Gastroesophageal sphincter (tissue), 4 donors: Measurements from ENCODE around the gene TRIOBP. TPM values are rescaled to one million over a fixed set of nuclear protein-coding genes. Genes with fewer than 3 reads are reported as not detected.

Experiments
- ATAC-seq: fragments of 150-250 bp; one replicate; pipeline ENCODE4 v1.9.1; 2016; ENCODE audit warnings: mild to moderate bottlenecking, moderate library complexity
- H3K27ac ChIP-seq, 4 donors: fragments of 200-600 bp; sonication (generic) in 3 of 4; 1 replicate in 3 of 4; 2 replicates in 1 of 4; pipeline ENCODE4 v1.5.1; 2016 to 2019
- H3K27me3 ChIP-seq: fragments of 200-600 bp; sonication (generic); one replicate; pipeline ENCODE4 v1.5.1; 2019
- H3K36me3 ChIP-seq, 2 donors: fragments of 200-600 bp; sonication (generic); one replicate each; pipeline ENCODE4 v1.5.1; 2019; ENCODE audit warnings: control low read depth in 1 of 2
- H3K4me1 ChIP-seq, 3 donors: fragments of 200-600 bp; sonication (generic); 1 replicate in 2 of 3; 2 replicates in 1 of 3; pipeline ENCODE4 v1.5.1; 2016 to 2019; ENCODE audit warnings: control low read depth in 2 of 3
- H3K4me3 ChIP-seq, 2 donors: fragments of 200-600 bp; sonication (generic); one replicate each; pipeline ENCODE4 v1.5.1; 2019; ENCODE audit warnings: mild to moderate bottlenecking in 1 of 2, moderate library complexity in 1 of 2
- H3K9me3 ChIP-seq, 3 donors: fragments of 200-600 bp; sonication (generic); one replicate each; pipeline ENCODE4 v1.5.1; 2017 to 2019; ENCODE audit warnings: control low read depth in 2 of 3
- CTCF ChIP-seq, 4 experiments: fragments of 200-600 bp in 2 of 4; fragments of 450-650 bp in 2 of 4; sonication (generic) in 1 of 4; IDR thresholded peaks; one replicate each; pipeline ENCODE4 v1.5.1; 2017 to 2019; ENCODE audit warnings: antibody characterized with exemption in 4 of 4, mild to moderate bottlenecking in 2 of 4, moderate library complexity in 2 of 4
- EP300 ChIP-seq: sonication (generic); formaldehyde crosslinking; IDR thresholded peaks from one replicate; pipeline ENCODE4 v1.6.1; 2017; ENCODE audit warnings: antibody characterized with exemption, mild to moderate bottlenecking
- POLR2A ChIP-seq, 2 donors: fragments of 450-650 bp; IDR thresholded peaks; one replicate each; pipeline ENCODE4 v1.6.1; 2017; ENCODE audit warnings: antibody characterized with exemption in 2 of 2, mild to moderate bottlenecking in 2 of 2, moderate library complexity in 1 of 2
- POLR2AphosphoS5 ChIP-seq: sonication (generic); formaldehyde crosslinking; IDR thresholded peaks from one replicate; pipeline ENCODE4 v1.6.1; 2017; ENCODE audit warnings: antibody characterized with exemption
- WGBS, 2 donors: methylation state at CpG; one replicate each; pipeline ENCODE4 v1.1.5; 2018; ENCODE audit warnings: low coverage in 1 of 2; 5-methylcytosine and 5-hydroxymethylcytosine counted together
- small RNA-seq, 4 donors: library from RNA; depleted of rRNA; stranded (forward); fragments of <200 nt; gene quantifications; one replicate each; pipeline ENCODE3, GENCODE V24; 2016
- total RNA-seq, 4 donors: library from RNA; depleted of rRNA; stranded (reverse); fragments of >200 nt; gene quantifications; one replicate each; pipeline ENCODE4 v1.1.0, GENCODE V29; 2016

TRIOBP gene
- total RNA-seq, 4 donors from 2014 or later, result 128 to 234 (median 137) TPM

- Histone ChIP-seq H3K4me1 (peaks cover 0 to 47% (median 8%) of the 10 kb centered on the region in 3 donors), H3K36me3 (peaks cover 0 to 1% of the 10 kb centered on the region in 2 donors), H3K27me3 (peaks cover 63% of the 10 kb centered on the region), H3K9me3 (no peaks in the 10 kb centered on the region), H3K27ac (no peak within 1 kb of the TSS), H3K4me3 (no peak within 1 kb of the TSS)
- TF ChIP-seq EP300 (no peak), POLR2A (IDR thresholded peaks at IDR 0.05) (no peak), POLR2AphosphoS5 (no peak), CTCF (IDR thresholded peaks at IDR 0.05) (no peak)
- no peak for ATAC-seq
- WGBS, 2 donors, result 21 to 63% methylated on average over 2 to 3 of the region's 21 CpGs
Measured at GRCh38 chr22:37823134-37823985, 126.5 kb downstream of the TRIOBP start, which contains the start of gene GALR3. TSS of gene GALR3 (plus strand) at chr22:37823382. CDS start at chr22:37823407, 25 bp downstream.

- Histone ChIP-seq H3K4me3 (peak overlapping the region in 1 of 2 donors; percentile 42), H3K27ac (no peak overlapping the region), H3K9me3 (no peaks in the 10 kb centered on the region), H3K27me3 (peaks cover 47% of the 10 kb centered on the region), H3K4me1 (peaks cover 0 to 35% (median 0%) of the 10 kb centered on the region in 3 donors), H3K36me3 (peaks cover 0 to 17% of the 10 kb centered on the region in 2 donors)
- no peak for ATAC-seq
- no CpG with 5 or more reads among the region's 135 CpGs for WGBS, 2 donors
- TF ChIP-seq POLR2AphosphoS5 (no peak), CTCF (IDR thresholded peaks at IDR 0.05) (no peak), POLR2A (IDR thresholded peaks at IDR 0.05) (no peak), EP300 (no peak)
Measured at GRCh38 chr22:37824674-37825641, 128.1 kb downstream of the TRIOBP start.

Small RNAs within 50 kb of the gene (small RNA-seq; reads per million reads assigned to genes)
- gene RN7SL385P, result 0 to 0.18 (median 0) reads per million in 4 donors

Other genes with a start within 250 kb of the TRIOBP start
- 10 to 100 TPM in 3 of 4 donors, 1 to 10 TPM in 1; 6.4 to 14.6 (median 12.1) TPM for gene MFNG, start 210.7 kb upstream of the TRIOBP start, total RNA-seq
- 10 to 100 TPM in 2 of 4 donors, 1 to 10 TPM in 2; 4.0 to 14.0 (median 9.9) TPM for gene CARD10, start 177.6 kb upstream of the TRIOBP start, total RNA-seq
- 10 to 100 TPM; 19.0 to 37.7 (median 27.4) TPM for gene CDC42EP1, start 136.6 kb upstream of the TRIOBP start, total RNA-seq
- not detected for gene LGALS2, start 117.0 kb upstream of the TRIOBP start, total RNA-seq
- 10 to 100 TPM; 37.8 to 46.5 (median 39.1) TPM for gene GGA1, start 88.2 kb upstream of the TRIOBP start, total RNA-seq
- gene SH3BP1, start 57.4 kb upstream of the TRIOBP start, total RNA-seq, result 1 to 10 TPM; 2.9 to 4.9 (median 3.2) TPM
- gene PDXP, start 38.3 kb upstream of the TRIOBP start, total RNA-seq, result 10 to 100 TPM in 3 of 4 donors, 1 to 10 TPM in 1; 9.2 to 19.3 (median 17.2) TPM
- 1,000 to 10,000 TPM in 3 of 4 donors, 100 to 1,000 TPM in 1; 747 to 1,092 (median 1,059) TPM for gene LGALS1, start 21.4 kb upstream of the TRIOBP start, total RNA-seq
- 10 to 100 TPM; 16.3 to 29.1 (median 20.2) TPM for gene NOL12, start 10.7 kb upstream of the TRIOBP start, total RNA-seq
- gene GCAT, start 110.9 kb downstream of the TRIOBP start, total RNA-seq, result 10 to 100 TPM in 3 of 4 donors, 1 to 10 TPM in 1; 8.0 to 21.0 (median 15.7) TPM
- gene GALR3, start 126.3 kb downstream of the TRIOBP start, total RNA-seq, result not detected
- 10 to 100 TPM; 21.3 to 66.6 (median 40.9) TPM for gene ANKRD54, start 147.3 kb downstream of the TRIOBP start, total RNA-seq
- gene EIF3L, start 152.4 kb downstream of the TRIOBP start, total RNA-seq, result 100 to 1,000 TPM; 336 to 538 (median 412) TPM
- gene MICALL1, start 209.2 kb downstream of the TRIOBP start, total RNA-seq, result 100 to 1,000 TPM in 1 of 4 donors, 10 to 100 TPM in 3; 46.9 to 132 (median 48.1) TPM